ENCODE measurements around the gene GRIN2A. TPM values are rescaled to one million over a fixed set of nuclear protein-coding genes. Genes with fewer than 3 reads are reported as not detected.

GRIN2A gene
- total and polyA plus RNA-seq, 2 donors (not counting 1 experiment from before 2014, with no cell fraction given), result 0.44 TPM; not detected in 1

DNA sequence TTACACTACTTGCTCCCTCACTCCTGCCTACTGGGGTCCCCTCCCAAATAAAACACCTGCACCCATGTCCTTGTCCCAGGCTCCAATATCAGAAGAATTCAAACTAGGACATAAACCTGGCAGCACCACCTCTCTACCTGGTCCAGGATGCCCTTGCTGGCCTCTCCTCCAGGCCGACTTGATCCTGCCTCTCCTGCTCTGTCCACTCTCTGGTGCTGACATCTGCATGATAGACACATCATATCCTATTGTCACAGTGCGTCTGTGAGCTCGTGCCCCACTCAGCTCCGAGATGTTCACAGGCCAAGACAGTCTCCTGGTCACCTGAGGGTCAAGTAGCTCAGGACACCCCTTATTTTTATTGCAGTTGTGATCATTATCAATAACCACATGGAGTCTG, 31.5 kb upstream of the GRIN2A start:
- H4K20me1 ChIP-seq (ENCODE audit: control insufficient read depth, insufficient read depth, low read length, poor library complexity, severe bottlenecking), result no peaks in the 10 kb centered on the region
- Mint-ChIP-seq H3K27ac (no peak overlapping the region), H3K4me1 (peaks cover 3% of the 10 kb centered on the region), H3K4me3 (no peak overlapping the region), H3K9me3 (ENCODE audit: insufficient read depth) (no peaks in the 10 kb centered on the region), H3K27me3 (peaks cover 18% of the 10 kb centered on the region)
- no peaks in the 10 kb centered on the region for H3K79me2 ChIP-seq (ENCODE audit: control insufficient read depth, insufficient read depth, low read length)
- no peaks in the 10 kb centered on the region for H3K36me3 ChIP-seq (replicated peaks in 1 of 2; ENCODE audit: control extremely low read depth in 1 of 2, control insufficient read depth in 1 of 2, extremely low read depth in 1 of 2, insufficient read depth in 2 of 2, low read length in 1 of 2)
- no peak for TF ChIP-seq EZH2 (IDR thresholded peaks at IDR 0.05; ENCODE audit: borderline replicate concordance, insufficient read depth, low read depth, low read length, poor library complexity, severe bottlenecking)
- no peak for TF ChIP-seq CTCF (IDR thresholded peaks at IDR 0.05)
- ChIA-PET POLR2A (no interaction called here), CTCF (no interaction called here)
- peaks cover 4 to 9% of the 10 kb centered on the region in 2 donors for H3K4me1 ChIP-seq (ENCODE audit: control insufficient read depth in 2 of 2, insufficient read depth in 2 of 2, low read length in 2 of 2)
- H2AFZ ChIP-seq (ENCODE audit: insufficient read depth, low read depth, low read length, poor library complexity, severe bottlenecking), result no peak overlapping the region
- peaks cover 0 to 4% (median 2%) of the 10 kb centered on the region in 4 experiments for H3K27me3 ChIP-seq (replicated peaks in 1 of 4; ENCODE audit: control extremely low read depth in 1 of 4, control insufficient read depth in 3 of 4, insufficient read depth in 4 of 4, low read length in 3 of 4)
- no peak for ATAC-seq (ENCODE audit: low read depth)
- no peak overlapping the region for H3K9ac ChIP-seq (ENCODE audit: low read length)
- DNase-seq, result no peak
- H3K9me3 ChIP-seq (ENCODE audit: control extremely low read depth in 1 of 3, control insufficient read depth in 2 of 3, insufficient read depth in 1 of 3, low read length in 2 of 3), result no peaks in the 10 kb centered on the region
- intact Hi-C loops (cut with micrococcal nuclease), result no loop called here
- no peak overlapping the region for H3K4me2 ChIP-seq (replicated peaks; ENCODE audit: low read depth, low read length, poor library complexity, severe bottlenecking)
- 93% methylated on average over 4 of the region's 4 CpGs for WGBS (ENCODE audit: insufficient coverage)
- H3K27ac ChIP-seq (ENCODE audit: low read length in 2 of 2), result no peak overlapping the region
- H3K4me3 ChIP-seq (ENCODE audit: control extremely low read depth in 1 of 5, extremely low read depth in 1 of 5, insufficient read depth in 1 of 5, low read depth in 2 of 5, low read length in 4 of 5), result no peak overlapping the region

GRCh38 chr16:10210944-10211343, 28.7 kb upstream of the GRIN2A start:
- Histone ChIP-seq H3K9ac (ENCODE audit: low read length) (no peak overlapping the region), H3K4me1 (ENCODE audit: control insufficient read depth in 2 of 2, insufficient read depth in 2 of 2, low read length in 2 of 2) (no peaks in the 10 kb centered on the region), H3K36me3 (replicated peaks in 1 of 2; ENCODE audit: control extremely low read depth in 1 of 2, control insufficient read depth in 1 of 2, extremely low read depth in 1 of 2, insufficient read depth in 2 of 2, low read length in 1 of 2) (no peaks in the 10 kb centered on the region), H3K4me3 (ENCODE audit: control extremely low read depth in 1 of 5, extremely low read depth in 1 of 5, insufficient read depth in 1 of 5, low read depth in 2 of 5, low read length in 4 of 5) (no peak overlapping the region), H3K27ac (ENCODE audit: low read length in 2 of 2) (no peak overlapping the region), H3K27me3 (replicated peaks in 1 of 4; ENCODE audit: control extremely low read depth in 1 of 4, control insufficient read depth in 3 of 4, insufficient read depth in 4 of 4, low read length in 3 of 4) (peaks cover 0 to 8% (median 2%) of the 10 kb centered on the region in 4 experiments), H4K20me1 (ENCODE audit: control insufficient read depth, insufficient read depth, low read length, poor library complexity, severe bottlenecking) (no peaks in the 10 kb centered on the region), H3K79me2 (ENCODE audit: control insufficient read depth, insufficient read depth, low read length) (no peaks in the 10 kb centered on the region), H3K4me2 (replicated peaks; ENCODE audit: low read depth, low read length, poor library complexity, severe bottlenecking) (no peak overlapping the region), H2AFZ (ENCODE audit: insufficient read depth, low read depth, low read length, poor library complexity, severe bottlenecking) (no peak overlapping the region), H3K9me3 (ENCODE audit: control extremely low read depth in 1 of 3, control insufficient read depth in 2 of 3, insufficient read depth in 1 of 3, low read length in 2 of 3) (peaks cover 0 to 4% (median 0%) of the 10 kb centered on the region in 3 donors)
- no peak overlapping the region for H3K27ac Mint-ChIP-seq
- H3K27me3 Mint-ChIP-seq, result peaks cover 25% of the 10 kb centered on the region
- POLR2A ChIA-PET, result no interaction called here
- WGBS (ENCODE audit: insufficient coverage), result 69% methylated on average over 6 of the region's 6 CpGs
- CTCF ChIA-PET, result no interaction called here
- H3K4me3 Mint-ChIP-seq, result no peak overlapping the region
- ATAC-seq (ENCODE audit: low read depth), result no peak
- no peaks in the 10 kb centered on the region for H3K9me3 Mint-ChIP-seq (ENCODE audit: insufficient read depth)
- no peak for TF ChIP-seq CTCF (IDR thresholded peaks at IDR 0.05)
- no peak for TF ChIP-seq EZH2 (IDR thresholded peaks at IDR 0.05; ENCODE audit: borderline replicate concordance, insufficient read depth, low read depth, low read length, poor library complexity, severe bottlenecking)
- DNase-seq, result no peak
- no peaks in the 10 kb centered on the region for H3K4me1 Mint-ChIP-seq
- intact Hi-C loops (cut with micrococcal nuclease), result no loop called here
